CD14-positive monocyte (primary cell): ENCODE measurements around the gene SLC19A3. TPM values are rescaled to one million over a fixed set of nuclear protein-coding genes. Genes with fewer than 3 reads are reported as not detected.

Source experiments
- DNase-seq, 3 donors: peaks; one replicate each; pipeline ENCODE4 v3.0.0-alpha.2; 2011 to 2022
- H2AFZ ChIP-seq: 2 replicates; pipeline ENCODE4 v1.6.0; 2012; ENCODE audit warnings: mild to moderate bottlenecking, low read depth, low read length, inconsistent platforms; ENCODE audit not compliant: insufficient read depth, poor library complexity, severe bottlenecking
- H3K27ac ChIP-seq, 2 donors: 1 replicate in 1 of 2; 2 replicates in 1 of 2; pipeline ENCODE4 v1.5.1; 2012 to 2013; ENCODE audit warnings: low read length in 2 of 2, control low read depth in 1 of 2, inconsistent platforms in 1 of 2, low read depth in 1 of 2, mild to moderate bottlenecking in 1 of 2
- H3K27me3 ChIP-seq, 2 donors: one replicate each; pipeline versions ENCODE4 v1.6.0 to v1.6.1; 2011 to 2013; ENCODE audit warnings: low read length in 2 of 2; ENCODE audit not compliant: control insufficient read depth in 2 of 2, insufficient read depth in 2 of 2
- H3K36me3 ChIP-seq, 2 donors: replicated peaks in 1 of 2; 1 replicate in 1 of 2; 2 replicates in 1 of 2; pipeline versions ENCODE4 v1.5.1 to v1.6.1; 2012 to 2013; ENCODE audit warnings: low read length in 2 of 2, control low read depth in 1 of 2, inconsistent platforms in 1 of 2, mild to moderate bottlenecking in 1 of 2; ENCODE audit not compliant: insufficient read depth in 2 of 2, control insufficient read depth in 1 of 2
- H3K4me1 ChIP-seq, 2 donors: 1 replicate in 1 of 2; 2 replicates in 1 of 2; pipeline versions ENCODE4 v1.5.1 to v1.6.1; 2012 to 2013; ENCODE audit warnings: low read length in 2 of 2, control low read depth in 1 of 2, inconsistent platforms in 1 of 2, mild to moderate bottlenecking in 1 of 2, moderate library complexity in 1 of 2; ENCODE audit not compliant: insufficient read depth in 2 of 2, control insufficient read depth in 1 of 2
- H3K4me2 ChIP-seq: replicated peaks from 2 replicates; pipeline ENCODE3; 2012; ENCODE audit warnings: low read length, moderate library complexity, mild to moderate bottlenecking; ENCODE audit not compliant: poor library complexity, severe bottlenecking; ENCODE audit errors: extremely low read depth
- H3K4me3 ChIP-seq, 3 experiments: fragments of 200-600 bp in 1 of 3; sonication (generic) in 1 of 3; replicated peaks in 1 of 3; 1 replicate in 2 of 3; 2 replicates in 1 of 3; pipeline ENCODE4 v1.5.1; 2011 to 2013; ENCODE audit warnings: low read length in 3 of 3, mild to moderate bottlenecking in 3 of 3, control low read depth in 2 of 3, low read depth in 2 of 3, inconsistent platforms in 1 of 3, moderate library complexity in 1 of 3
- H3K79me2 ChIP-seq: 2 replicates; pipeline ENCODE4 v1.6.0; 2012; ENCODE audit warnings: mild to moderate bottlenecking, control low read depth, inconsistent platforms, low read length, moderate library complexity; ENCODE audit not compliant: insufficient read depth
- H3K9ac ChIP-seq: 2 replicates; pipeline ENCODE4 v1.6.0; 2017; ENCODE audit warnings: low read length, mild to moderate bottlenecking; ENCODE audit not compliant: insufficient read depth, poor library complexity, severe bottlenecking
- H3K9me3 ChIP-seq, 2 donors: replicated peaks in 1 of 2; 1 replicate in 1 of 2; 2 replicates in 1 of 2; pipeline versions ENCODE4 v1.5.1 to v1.6.1; 2012 to 2013; ENCODE audit warnings: low read length in 2 of 2, control low read depth in 1 of 2; ENCODE audit not compliant: control insufficient read depth in 1 of 2, insufficient read depth in 1 of 2
- H4K20me1 ChIP-seq: 2 replicates; pipeline ENCODE4 v1.6.0; 2012; ENCODE audit warnings: mild to moderate bottlenecking, low read length, control low read depth, moderate library complexity; ENCODE audit not compliant: insufficient read depth
- H3K27ac Mint-ChIP-seq, 7 donors: one replicate each; pipeline ENCODE4 v1.8.0; 2020; ENCODE audit warnings: mild to moderate bottlenecking in 7 of 7, mixed read lengths in 7 of 7, moderate library complexity in 6 of 7, inconsistent platforms in 2 of 7
- H3K27me3 Mint-ChIP-seq, 3 donors: one replicate each; pipeline ENCODE4 v1.8.0; 2021 to 2022; ENCODE audit warnings: low read depth in 3 of 3, mild to moderate bottlenecking in 3 of 3, mixed read lengths in 3 of 3, moderate library complexity in 3 of 3, inconsistent platforms in 1 of 3
- H3K36me3 Mint-ChIP-seq, 2 donors: one replicate each; pipeline ENCODE4 v1.8.0; 2020; ENCODE audit warnings: mixed read lengths in 2 of 2, inconsistent platforms in 1 of 2, mild to moderate bottlenecking in 1 of 2
- H3K4me1 Mint-ChIP-seq: one replicate; pipeline ENCODE4 v1.8.0; 2020; ENCODE audit warnings: mild to moderate bottlenecking, mixed read lengths
- H3K4me3 Mint-ChIP-seq, 2 donors: one replicate each; pipeline ENCODE4 v1.8.0; 2020; ENCODE audit warnings: mild to moderate bottlenecking in 2 of 2, mixed read lengths in 2 of 2, moderate library complexity in 1 of 2
- H3K9me3 Mint-ChIP-seq, 7 donors: one replicate each; pipeline ENCODE4 v1.8.0; 2020 to 2022; ENCODE audit warnings: mixed read lengths in 7 of 7, mild to moderate bottlenecking in 6 of 7, moderate library complexity in 6 of 7, inconsistent platforms in 2 of 7
- WGBS: methylation state at CpG from one replicate; pipeline ENCODE4 v1.1.5; 2013; ENCODE audit warnings: missing lambda C conversion rate; ENCODE audit not compliant: insufficient coverage; 5-methylcytosine and 5-hydroxymethylcytosine counted together
- intact Hi-C, 2 donors: fragments of 100-400 bp; cut with micrococcal nuclease; formaldehyde crosslinking; loops; one replicate each; pipeline versions ENCODE4 v1.15.0 to v1.15.1; 2023
- polyA plus RNA-seq, 3 donors: library from polyadenylated mRNA; depleted of rRNA in 1 of 3; unstranded in 2 of 3; stranded (reverse) in 1 of 3; fragments of 300-500 nt in 2 of 3; fragments of >200 nt in 1 of 3; fragmentation: Illumina TruSeq in 2 of 3; gene quantifications; 1 replicate in 2 of 3; 2 replicates in 1 of 3; pipeline ENCODE4 v1.2.3, GENCODE V29; 2012 to 2021
- TF ChIP-seq, protein P1 (sequence below): fragments of 200-600 bp; IDR thresholded peaks from one replicate; pipeline ENCODE4 v1.8.0; 2022; ENCODE audit warnings: antibody characterized with exemption, mild to moderate bottlenecking

Gene SLC19A3
- polyA plus RNA-seq, 3 donors = not detected

DNA sequence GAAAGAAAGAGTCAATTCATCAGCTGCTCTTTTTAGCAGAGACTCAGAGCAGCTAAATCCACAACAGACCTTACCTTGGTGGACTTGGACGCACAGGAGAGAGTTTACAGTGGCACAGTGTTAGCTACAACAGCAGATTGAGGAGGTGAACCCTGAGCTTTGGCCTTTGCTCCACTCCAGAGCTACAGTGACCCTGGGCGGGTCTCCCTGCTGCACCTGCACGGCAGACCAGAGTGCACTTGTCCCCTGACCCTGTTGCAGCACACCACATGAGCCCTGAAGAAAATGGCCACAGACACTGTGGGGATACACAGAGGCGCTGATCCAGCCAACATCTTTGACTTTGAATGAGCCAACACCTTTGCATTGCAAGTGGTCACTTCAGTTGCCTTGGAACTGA is 11.0 kb downstream of the SLC19A3 start:
- no peak for DNase-seq
- Mint-ChIP-seq H3K27ac (no peak overlapping the region), H3K4me3 (no peak overlapping the region), H3K9me3 (peaks cover 0 to 2% (median 0%) of the 10 kb centered on the region in 7 donors), H3K4me1 (no peaks in the 10 kb centered on the region), H3K36me3 (no peaks in the 10 kb centered on the region), H3K27me3 (peaks cover 2 to 4% (median 4%) of the 10 kb centered on the region in 3 donors)
- TF ChIP-seq, protein P1, sequence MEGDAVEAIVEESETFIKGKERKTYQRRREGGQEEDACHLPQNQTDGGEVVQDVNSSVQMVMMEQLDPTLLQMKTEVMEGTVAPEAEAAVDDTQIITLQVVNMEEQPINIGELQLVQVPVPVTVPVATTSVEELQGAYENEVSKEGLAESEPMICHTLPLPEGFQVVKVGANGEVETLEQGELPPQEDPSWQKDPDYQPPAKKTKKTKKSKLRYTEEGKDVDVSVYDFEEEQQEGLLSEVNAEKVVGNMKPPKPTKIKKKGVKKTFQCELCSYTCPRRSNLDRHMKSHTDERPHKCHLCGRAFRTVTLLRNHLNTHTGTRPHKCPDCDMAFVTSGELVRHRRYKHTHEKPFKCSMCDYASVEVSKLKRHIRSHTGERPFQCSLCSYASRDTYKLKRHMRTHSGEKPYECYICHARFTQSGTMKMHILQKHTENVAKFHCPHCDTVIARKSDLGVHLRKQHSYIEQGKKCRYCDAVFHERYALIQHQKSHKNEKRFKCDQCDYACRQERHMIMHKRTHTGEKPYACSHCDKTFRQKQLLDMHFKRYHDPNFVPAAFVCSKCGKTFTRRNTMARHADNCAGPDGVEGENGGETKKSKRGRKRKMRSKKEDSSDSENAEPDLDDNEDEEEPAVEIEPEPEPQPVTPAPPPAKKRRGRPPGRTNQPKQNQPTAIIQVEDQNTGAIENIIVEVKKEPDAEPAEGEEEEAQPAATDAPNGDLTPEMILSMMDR = no peak
- Histone ChIP-seq H3K27ac (no peak overlapping the region), H3K27me3 (no peaks in the 10 kb centered on the region), H3K4me1 (no peaks in the 10 kb centered on the region), H2AFZ (no peak overlapping the region), H4K20me1 (no peaks in the 10 kb centered on the region), H3K79me2 (no peaks in the 10 kb centered on the region), H3K4me3 (no peak overlapping the region), H3K36me3 (no peaks in the 10 kb centered on the region), H3K9ac (no peak overlapping the region), H3K9me3 (no peaks in the 10 kb centered on the region), H3K4me2 (no peak overlapping the region)
- intact Hi-C loops = no loop called here
- 93% methylated on average over 4 of the region's 4 CpGs for WGBS

DNA sequence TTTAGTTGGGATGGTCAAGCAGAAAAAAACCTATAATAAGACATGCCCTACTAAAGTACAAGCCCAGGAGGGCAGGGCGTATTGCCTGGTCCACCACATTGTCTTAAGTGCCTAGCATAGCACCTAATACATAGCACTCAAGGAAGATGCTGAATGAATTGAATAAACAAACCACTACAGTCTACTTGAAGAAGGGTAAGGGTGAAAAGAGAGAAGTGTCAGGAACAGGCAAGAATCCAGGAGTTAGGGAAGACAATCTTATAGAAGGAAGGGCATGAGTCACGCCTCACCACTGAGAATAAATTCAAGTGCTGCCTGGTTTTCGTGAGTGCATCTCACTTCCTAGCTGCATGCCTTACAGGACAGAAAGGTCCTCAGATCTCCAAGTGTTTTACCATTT is 13.9 kb downstream of the SLC19A3 start:
- TF ChIP-seq, protein P1 = no peak
- peaks cover 2 to 4% (median 2%) of the 10 kb centered on the region in 3 donors for H3K27me3 Mint-ChIP-seq
- peaks cover 0 to 3% (median 0%) of the 10 kb centered on the region in 7 donors for H3K9me3 Mint-ChIP-seq
- 100% methylated on average over 1 of the region's 3 CpGs for WGBS
- H3K4me1 ChIP-seq = no peaks in the 10 kb centered on the region
- no peak overlapping the region for H3K4me2 ChIP-seq
- H3K36me3 ChIP-seq = no peaks in the 10 kb centered on the region
- H3K4me3 Mint-ChIP-seq = no peak overlapping the region
- intact Hi-C loops = no loop called here
- no peak for DNase-seq
- no peaks in the 10 kb centered on the region for H3K27me3 ChIP-seq
- H3K9ac ChIP-seq = no peak overlapping the region
- H3K4me1 Mint-ChIP-seq = no peaks in the 10 kb centered on the region
- H3K27ac ChIP-seq = no peak overlapping the region
- H4K20me1 ChIP-seq = no peaks in the 10 kb centered on the region
- H3K79me2 ChIP-seq = no peaks in the 10 kb centered on the region
- H3K4me3 ChIP-seq = no peak overlapping the region
- no peaks in the 10 kb centered on the region for H3K9me3 ChIP-seq
- H2AFZ ChIP-seq = no peak overlapping the region
- H3K27ac Mint-ChIP-seq = no peak overlapping the region
- no peaks in the 10 kb centered on the region for H3K36me3 Mint-ChIP-seq
